ENCODE measurements around the gene COA8.

DNA sequence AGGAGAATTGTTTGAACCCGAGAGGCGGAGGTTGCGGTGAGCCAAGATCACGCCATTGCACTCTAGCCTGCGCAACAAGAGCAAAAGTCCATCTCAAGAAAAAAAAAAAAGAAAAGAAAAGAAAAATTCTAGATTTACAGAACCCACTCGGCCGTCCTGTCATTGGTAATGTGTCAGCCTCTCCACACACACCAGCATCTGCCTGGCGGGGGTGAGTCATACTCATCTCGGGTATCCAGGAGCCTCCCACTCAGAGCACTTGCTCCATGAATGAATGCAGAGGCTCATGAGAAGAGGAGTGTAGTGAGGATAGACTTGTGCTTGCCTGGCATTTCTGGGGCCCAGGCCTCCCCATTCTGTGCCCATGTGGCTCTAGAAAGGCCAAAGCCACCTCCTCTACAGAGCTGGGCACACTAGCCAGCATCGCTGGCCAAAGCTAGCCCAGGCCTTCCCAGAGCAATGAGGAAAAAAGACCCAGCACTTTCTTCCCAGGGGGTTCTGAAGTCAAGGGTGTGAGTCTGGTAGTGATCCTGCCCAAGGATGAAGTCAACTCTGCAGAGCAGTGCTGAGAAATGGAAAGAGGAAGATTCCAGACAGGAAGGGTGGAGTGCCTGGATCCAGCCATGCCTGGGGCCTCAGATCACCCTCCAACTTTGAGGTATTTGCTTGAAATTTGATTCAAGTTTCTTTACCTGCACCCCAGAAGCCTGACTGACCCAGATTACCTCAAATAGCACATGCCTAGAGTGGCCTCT, 35.0 kb downstream of the COA8 start:
- TF ChIP-seq HDAC1 (IDR thresholded peaks at IDR 0.05) (no peak), ZNF121 (CRISPR knock-in tag; conservative IDR thresholded peaks at IDR 0.05) (no peak), CREB1 (IDR thresholded peaks at IDR 0.05) (no peak), CREB1 (CRISPR knock-in tag; IDR thresholded peaks at IDR 0.05) (no peak)
- TF ChIP-seq, protein P1, sequence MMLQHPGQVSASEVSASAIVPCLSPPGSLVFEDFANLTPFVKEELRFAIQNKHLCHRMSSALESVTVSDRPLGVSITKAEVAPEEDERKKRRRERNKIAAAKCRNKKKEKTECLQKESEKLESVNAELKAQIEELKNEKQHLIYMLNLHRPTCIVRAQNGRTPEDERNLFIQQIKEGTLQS (IDR thresholded peaks at IDR 0.05) = peak; percentile 69
- TF ChIP-seq, protein P1 (CRISPR knock-in tag; conservative IDR thresholded peaks at IDR 0.05) = no peak
